Endodermal cell (in vitro differentiated cells): ENCODE results near the gene LMX1B. TPM values are rescaled to one million over a fixed set of nuclear protein-coding genes. Genes with fewer than 3 reads are reported as not detected.

Source experiments
- DNase-seq: peaks from one replicate; pipeline ENCODE4 v3.0.0-alpha.2; 2017
- H3K27ac ChIP-seq: 2 replicates; pipeline ENCODE4 v1.5.1; 2013; ENCODE audit warnings: mild to moderate bottlenecking, low read depth, low read length, moderate library complexity
- H3K27me3 ChIP-seq: 2 replicates; pipeline ENCODE4 v1.6.1; 2013; ENCODE audit warnings: mild to moderate bottlenecking, low read length, moderate library complexity; ENCODE audit not compliant: insufficient read depth, control insufficient read depth, poor library complexity, severe bottlenecking
- H3K36me3 ChIP-seq: 2 replicates; pipeline ENCODE4 v1.7.0; 2013; ENCODE audit warnings: mild to moderate bottlenecking, low read length, moderate library complexity; ENCODE audit not compliant: control insufficient read depth, insufficient read depth
- H3K4me1 ChIP-seq: one replicate; pipeline ENCODE4 v1.7.0; 2013; ENCODE audit warnings: low read length; ENCODE audit not compliant: control insufficient read depth, insufficient read depth
- H3K4me3 ChIP-seq: 2 replicates; pipeline ENCODE4 v1.5.1; 2013; ENCODE audit warnings: mild to moderate bottlenecking, low read length, moderate library complexity
- H3K9ac ChIP-seq: 2 replicates; pipeline ENCODE4 v1.6.1; 2013; ENCODE audit warnings: mild to moderate bottlenecking, low read length, moderate library complexity; ENCODE audit not compliant: poor library complexity, severe bottlenecking; ENCODE audit errors: extremely low read depth
- H3K9me3 ChIP-seq: 2 replicates; pipeline ENCODE4 v1.6.1; 2013; ENCODE audit warnings: mild to moderate bottlenecking, low read length, moderate library complexity; ENCODE audit not compliant: control insufficient read depth
- H3K27ac Mint-ChIP-seq: 2 replicates; pipeline ENCODE4 v1.8.0; 2020; ENCODE audit warnings: mixed read lengths
- H3K27me3 Mint-ChIP-seq: 2 replicates; pipeline ENCODE4 v1.8.0; 2021; ENCODE audit warnings: mild to moderate bottlenecking, mixed read lengths; ENCODE audit not compliant: insufficient read depth
- H3K36me3 Mint-ChIP-seq: 2 replicates; pipeline ENCODE4 v1.8.0; 2020; ENCODE audit warnings: low read depth, mixed read lengths
- H3K4me1 Mint-ChIP-seq: 2 replicates; pipeline ENCODE4 v1.8.0; 2020; ENCODE audit warnings: mixed read lengths
- H3K4me3 Mint-ChIP-seq: 2 replicates; pipeline ENCODE4 v1.8.0; 2020; ENCODE audit warnings: mild to moderate bottlenecking, moderate library complexity, mixed read lengths
- H3K9me3 Mint-ChIP-seq: 2 replicates; pipeline ENCODE4 v1.8.0; 2020; ENCODE audit warnings: mild to moderate bottlenecking, mixed read lengths
- CTCF ChIP-seq: fragments of 200-600 bp; sonication (generic); conservative IDR thresholded peaks from 2 replicates; pipeline ENCODE4 v1.5.0; 2021; ENCODE audit warnings: antibody characterized with exemption, mild to moderate bottlenecking
- WGBS, 2 experiments: methylation state at CpG; one replicate each; pipeline versions ENCODE4 v1.1.5 to v1.1.7; 2013; ENCODE audit warnings: missing lambda C conversion rate in 2 of 2, mixed read lengths in 1 of 2; ENCODE audit not compliant: insufficient coverage in 1 of 2, insufficient read length in 1 of 2; 5-methylcytosine and 5-hydroxymethylcytosine counted together
- total RNA-seq, 2 donors: library from RNA; stranded (reverse); fragmentation: NEBNext Ultra II Directional in 1 of 2; extraction: Animal tissue kit (Norgen Biotek cat#: 25700) in 1 of 2; gene quantifications; 2 replicates in 1 of 2; 3 replicates in 1 of 2; pipeline ENCODE4 v1.2.1, GENCODE V29; 2021

LMX1B gene
- total RNA-seq, 2 donors from 2014 or later, result 11.1 to 11.4 TPM

- H3K27ac ChIP-seq, result no peak overlapping the region
- no peaks in the 10 kb centered on the region for H3K4me1 ChIP-seq
- no peak for TF ChIP-seq CTCF
- WGBS, 2 experiments, result 84 to 94% methylated on average over 7 to 10 of the region's 10 CpGs
- H3K27me3 ChIP-seq, result no peaks in the 10 kb centered on the region
- H3K9ac ChIP-seq, result no peak overlapping the region
- Mint-ChIP-seq H3K27me3 (peaks cover 13% of the 10 kb centered on the region), H3K4me1 (peaks cover 5% of the 10 kb centered on the region), H3K4me3 (no peak overlapping the region), H3K27ac (no peak overlapping the region), H3K36me3 (no peaks in the 10 kb centered on the region), H3K9me3 (no peaks in the 10 kb centered on the region)
- H3K36me3 ChIP-seq, result no peaks in the 10 kb centered on the region
- H3K9me3 ChIP-seq, result peaks cover 3% of the 10 kb centered on the region
- DNase-seq, result no peak
- H3K4me3 ChIP-seq, result no peak overlapping the region
Observed at GRCh38 chr9:126588491-126589168, 25.1 kb upstream of the LMX1B start.

GRCh38 chr9:126589349-126589748, 24.4 kb upstream of the LMX1B start:
- Mint-ChIP-seq H3K9me3 (no peaks in the 10 kb centered on the region), H3K4me3 (no peak overlapping the region), H3K27me3 (peaks cover 13% of the 10 kb centered on the region), H3K36me3 (no peaks in the 10 kb centered on the region), H3K4me1 (peaks cover 5% of the 10 kb centered on the region), H3K27ac (no peak overlapping the region)
- H3K27ac ChIP-seq, result no peak overlapping the region
- no peaks in the 10 kb centered on the region for H3K4me1 ChIP-seq
- peaks cover 3% of the 10 kb centered on the region for H3K9me3 ChIP-seq
- H3K27me3 ChIP-seq, result no peaks in the 10 kb centered on the region
- no peak overlapping the region for H3K9ac ChIP-seq
- no peak for TF ChIP-seq CTCF
- H3K36me3 ChIP-seq, result no peaks in the 10 kb centered on the region
- no peak overlapping the region for H3K4me3 ChIP-seq
- DNase-seq, result no peak
- WGBS, 2 experiments, result 81 to 95% methylated on average over 4 to 6 of the region's 6 CpGs

- Mint-ChIP-seq H3K27me3 (peaks cover 6% of the 10 kb centered on the region), H3K9me3 (peaks cover 3% of the 10 kb centered on the region), H3K36me3 (no peaks in the 10 kb centered on the region), H3K4me3 (no peak overlapping the region), H3K4me1 (peaks cover 5% of the 10 kb centered on the region), H3K27ac (no peak overlapping the region)
- Histone ChIP-seq H3K4me3 (no peak overlapping the region), H3K36me3 (no peaks in the 10 kb centered on the region), H3K9ac (no peak overlapping the region), H3K9me3 (peaks cover 7% of the 10 kb centered on the region), H3K4me1 (no peaks in the 10 kb centered on the region), H3K27ac (no peak overlapping the region), H3K27me3 (no peaks in the 10 kb centered on the region)
- no peak for TF ChIP-seq CTCF
- 94 to 95% methylated on average over 3 of the region's 3 CpGs for WGBS, 2 experiments
- peak; percentile 59 for DNase-seq
Observed at GRCh38 chr9:126591083-126591482, 22.6 kb upstream of the LMX1B start.
